Left renal pelvis (tissue), 4 donors: ENCODE results near the gene DRC7. TPM values are rescaled to one million over a fixed set of nuclear protein-coding genes. Genes with fewer than 3 reads are reported as not detected.

ENCODE experiments used
- DNase-seq, 4 donors: peaks; one replicate each; pipeline ENCODE4 v3.0.0-alpha.2; 2013; ENCODE audit warnings: low read depth in 4 of 4, low spot score in 3 of 4
- polyA plus RNA-seq, 4 donors: library from polyadenylated mRNA; unstranded; fragments of 120-200 nt; gene quantifications; one replicate each; pipeline ENCODE4 v1.2.1, GENCODE V29; 2013; ENCODE audit not compliant: insufficient read length in 4 of 4

DRC7 gene
- polyA plus RNA-seq, result 1 to 10 TPM in 3 of 4 donors, under 1 TPM in 1; 0.16 to 3.9 (median 2.7) TPM

GRCh38 chr16:57694725-57695679 is at the start of gene DRC7:
Gene DRC7 (plus strand): TSS chr16:57694806. CDS start chr16:57697950, 3,144 bp downstream.
- DNase-seq, result peak in 3 of 4 donors; percentile 45 to 57 (median 48)

GRCh38 chr16:57645169-57645568 is 49.4 kb upstream of the DRC7 start:
- no peak for DNase-seq

- no peak for DNase-seq
Measured at GRCh38 chr16:57645691-57646387, 48.8 kb upstream of the DRC7 start.

GRCh38 chr16:57646388-57647039 is 48.1 kb upstream of the DRC7 start:
- no peak for DNase-seq

- DNase-seq, result no peak
Measured at GRCh38 chr16:57647136-57647875, 47.3 kb upstream of the DRC7 start.

GRCh38 chr16:57648125-57648524 is 46.5 kb upstream of the DRC7 start:
- DNase-seq, result no peak

GRCh38 chr16:57648581-57649442 is 45.8 kb upstream of the DRC7 start:
- peak in 2 of 4 donors; percentile 56 to 58 for DNase-seq

GRCh38 chr16:57649443-57649751 is 45.2 kb upstream of the DRC7 start:
- DNase-seq, result no peak

- no peak for DNase-seq
Measured at GRCh38 chr16:57649846-57650245, 44.8 kb upstream of the DRC7 start.

GRCh38 chr16:57651344-57652333 is 43.0 kb upstream of the DRC7 start:
- no peak for DNase-seq

GRCh38 chr16:57652695-57653471 is 41.7 kb upstream of the DRC7 start:
- no peak for DNase-seq

- no peak for DNase-seq
Measured at GRCh38 chr16:57653936-57654335, 40.7 kb upstream of the DRC7 start.

- no peak for DNase-seq
Measured at GRCh38 chr16:57656342-57656955, 38.2 kb upstream of the DRC7 start.

GRCh38 chr16:57657228-57657627 is 37.4 kb upstream of the DRC7 start:
- DNase-seq, result no peak

- DNase-seq, result no peak
Measured at GRCh38 chr16:57658130-57658877, 36.3 kb upstream of the DRC7 start.

GRCh38 chr16:57658878-57659674 is 35.5 kb upstream of the DRC7 start:
- DNase-seq, result no peak
